Astrocyte of the cerebellum (primary cell): ENCODE data around the gene OSBPL5.
A peak's percentile ranks its signal among the peaks of the same experiment; 100 is the strongest.

Experiments
- DNase-seq: peaks from one replicate; pipeline ENCODE4 v3.0.0-alpha.2; 2011; ENCODE audit warnings: low read depth
- H3K4me3 ChIP-seq: 2 replicates; pipeline ENCODE4 v1.5.1; 2011; ENCODE audit warnings: mild to moderate bottlenecking, low read depth, low read length, moderate library complexity
- in situ Hi-C: cut with HindIII; loops from 2 replicates; pipeline ENCODE4 v1.10.0; 2017; ENCODE audit warnings: low sequenced_read_pairs
- TF ChIP-seq, protein P1 (sequence below): IDR thresholded peaks from 2 replicates; pipeline ENCODE4 v1.5.1; 2012; ENCODE audit warnings: low read length, low read depth, moderate library complexity, mild to moderate bottlenecking; ENCODE audit errors: missing control alignments

Gene OSBPL5

DNA sequence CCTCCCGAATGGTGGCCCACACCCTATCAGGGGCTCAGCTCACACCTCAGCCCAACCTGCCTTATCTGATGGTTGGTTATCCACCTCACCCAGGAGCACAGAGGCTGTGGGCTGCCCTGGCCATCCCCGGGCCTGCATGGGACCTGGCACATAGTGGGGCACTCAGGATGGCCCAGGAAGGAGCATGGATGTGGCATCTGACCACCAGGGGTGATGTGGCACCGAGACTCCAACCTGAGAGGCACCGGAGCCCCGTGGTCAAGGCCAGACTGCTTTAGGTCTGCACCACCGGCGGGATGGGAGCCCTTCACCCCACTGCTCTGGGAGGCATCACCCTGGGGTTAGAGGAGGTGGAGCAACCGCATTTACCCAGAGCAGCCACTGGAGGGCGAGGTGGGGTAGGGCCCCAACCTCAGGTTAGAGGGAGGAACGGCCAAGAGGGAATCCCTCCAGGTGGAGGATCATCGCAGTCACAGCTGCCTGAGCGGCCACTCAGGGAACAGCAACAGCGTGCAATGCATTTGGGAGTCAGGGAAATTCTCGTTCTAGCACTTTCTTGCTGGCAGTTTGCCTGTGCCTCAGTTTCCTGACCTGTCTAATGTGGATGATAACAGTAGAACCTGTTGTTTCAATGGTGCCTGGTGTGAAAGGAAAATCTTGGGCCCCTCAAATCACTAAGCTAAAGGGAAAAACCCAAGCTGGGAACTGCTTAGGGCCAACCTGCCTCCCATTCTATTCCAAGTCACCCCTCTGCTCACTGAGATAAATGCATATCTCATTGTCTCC, 55.0 kb downstream of the OSBPL5 start:
- in situ Hi-C loops = loop anchor here (5.0 kb wide), 1 partner anchor 73 kb away; no protein-coding TSS in a partner anchor
- H3K4me3 ChIP-seq = no peak overlapping the region
- TF ChIP-seq, protein P1, sequence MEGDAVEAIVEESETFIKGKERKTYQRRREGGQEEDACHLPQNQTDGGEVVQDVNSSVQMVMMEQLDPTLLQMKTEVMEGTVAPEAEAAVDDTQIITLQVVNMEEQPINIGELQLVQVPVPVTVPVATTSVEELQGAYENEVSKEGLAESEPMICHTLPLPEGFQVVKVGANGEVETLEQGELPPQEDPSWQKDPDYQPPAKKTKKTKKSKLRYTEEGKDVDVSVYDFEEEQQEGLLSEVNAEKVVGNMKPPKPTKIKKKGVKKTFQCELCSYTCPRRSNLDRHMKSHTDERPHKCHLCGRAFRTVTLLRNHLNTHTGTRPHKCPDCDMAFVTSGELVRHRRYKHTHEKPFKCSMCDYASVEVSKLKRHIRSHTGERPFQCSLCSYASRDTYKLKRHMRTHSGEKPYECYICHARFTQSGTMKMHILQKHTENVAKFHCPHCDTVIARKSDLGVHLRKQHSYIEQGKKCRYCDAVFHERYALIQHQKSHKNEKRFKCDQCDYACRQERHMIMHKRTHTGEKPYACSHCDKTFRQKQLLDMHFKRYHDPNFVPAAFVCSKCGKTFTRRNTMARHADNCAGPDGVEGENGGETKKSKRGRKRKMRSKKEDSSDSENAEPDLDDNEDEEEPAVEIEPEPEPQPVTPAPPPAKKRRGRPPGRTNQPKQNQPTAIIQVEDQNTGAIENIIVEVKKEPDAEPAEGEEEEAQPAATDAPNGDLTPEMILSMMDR = peak; percentile 55
- no peak for DNase-seq

DNA sequence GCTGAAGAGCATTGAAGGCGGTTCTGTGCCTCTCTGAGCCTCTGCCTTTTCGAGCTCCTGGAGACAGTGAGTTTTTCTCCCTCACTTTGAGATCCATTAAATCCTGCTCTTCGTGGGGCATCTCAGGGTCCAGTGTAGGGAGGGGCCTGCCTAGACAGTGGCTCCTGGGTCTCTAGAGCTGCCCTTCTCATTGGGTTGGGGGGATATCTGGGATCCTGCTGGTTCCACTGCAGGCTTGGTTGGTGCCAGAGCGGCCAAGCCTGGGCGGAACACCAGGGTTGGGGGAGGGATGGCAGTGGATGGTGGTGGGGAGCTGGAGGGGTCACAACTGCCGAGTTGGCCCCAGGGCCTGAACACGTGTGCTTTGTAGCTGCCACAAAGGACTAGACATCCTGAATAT, 55.7 kb downstream of the OSBPL5 start:
- TF ChIP-seq, protein P1 = no peak
- no peak overlapping the region for H3K4me3 ChIP-seq
- DNase-seq = no peak
- in situ Hi-C loops = loop anchor here (5.0 kb wide), 1 partner anchor 72 kb away; no protein-coding TSS in a partner anchor

DNA sequence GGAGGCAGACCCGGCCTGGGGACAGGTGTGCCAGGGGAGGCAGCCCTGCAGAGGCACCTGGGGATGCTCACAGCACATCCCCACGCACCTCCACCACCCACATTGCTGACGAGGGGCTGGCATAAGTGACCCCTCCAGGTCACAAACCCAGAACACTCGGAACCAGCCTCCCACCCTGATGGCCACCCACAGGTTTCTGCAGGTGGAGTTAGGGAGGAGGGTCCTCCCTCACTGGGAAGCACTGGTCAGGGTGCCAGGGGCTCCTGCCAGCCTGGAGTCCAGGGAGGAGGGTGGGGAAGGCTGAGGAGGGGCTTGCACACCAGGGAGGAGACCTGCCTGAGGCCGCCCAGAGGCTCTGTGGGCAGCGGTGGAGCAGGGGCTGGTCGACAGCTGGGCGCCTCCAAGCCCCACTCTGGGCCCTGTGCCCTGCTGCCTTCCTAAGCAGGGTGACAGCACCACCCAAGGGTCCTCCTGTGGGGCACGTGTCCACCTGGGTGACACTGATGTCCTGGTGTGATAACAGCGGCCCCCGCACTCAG, 56.9 kb downstream of the OSBPL5 start:
- in situ Hi-C loops = loop anchor here (5.0 kb wide), 1 partner anchor 71 kb away; no protein-coding TSS in a partner anchor
- DNase-seq = no peak
- no peak overlapping the region for H3K4me3 ChIP-seq
- TF ChIP-seq, protein P1 = no peak

DNA sequence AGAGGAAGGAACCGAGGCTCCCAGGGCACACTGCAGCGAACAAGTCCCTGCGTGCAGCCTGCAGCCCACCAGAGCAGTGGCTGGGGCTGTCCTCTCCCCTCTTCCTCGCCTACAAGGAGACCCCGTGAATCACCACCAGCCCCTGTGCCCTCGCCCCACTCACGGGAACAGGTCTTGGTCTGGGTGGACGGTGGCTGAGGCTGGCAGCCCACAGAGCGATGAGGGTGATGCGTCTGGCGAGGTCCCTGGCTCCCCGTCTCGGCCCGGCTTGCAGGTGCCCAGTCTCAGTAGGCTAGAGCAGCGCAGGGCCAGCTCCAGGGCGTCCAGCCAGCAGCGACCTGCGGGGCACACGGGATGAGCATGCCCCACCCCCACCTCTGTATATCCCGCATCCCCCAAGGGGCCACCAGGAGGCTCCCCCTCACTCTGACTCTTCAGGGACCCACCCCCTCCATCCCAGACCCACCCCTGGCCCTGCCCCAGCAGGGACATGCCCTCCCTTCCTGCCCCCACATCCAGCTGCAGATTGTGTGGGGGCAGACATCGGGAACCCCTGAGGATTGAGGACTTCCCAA, 57.4 kb downstream of the OSBPL5 start:
- no peak for DNase-seq
- in situ Hi-C loops = loop anchor here (5.0 kb wide), 1 partner anchor 70 kb away; no protein-coding TSS in a partner anchor
- no peak overlapping the region for H3K4me3 ChIP-seq
- TF ChIP-seq, protein P1 = no peak

DNA sequence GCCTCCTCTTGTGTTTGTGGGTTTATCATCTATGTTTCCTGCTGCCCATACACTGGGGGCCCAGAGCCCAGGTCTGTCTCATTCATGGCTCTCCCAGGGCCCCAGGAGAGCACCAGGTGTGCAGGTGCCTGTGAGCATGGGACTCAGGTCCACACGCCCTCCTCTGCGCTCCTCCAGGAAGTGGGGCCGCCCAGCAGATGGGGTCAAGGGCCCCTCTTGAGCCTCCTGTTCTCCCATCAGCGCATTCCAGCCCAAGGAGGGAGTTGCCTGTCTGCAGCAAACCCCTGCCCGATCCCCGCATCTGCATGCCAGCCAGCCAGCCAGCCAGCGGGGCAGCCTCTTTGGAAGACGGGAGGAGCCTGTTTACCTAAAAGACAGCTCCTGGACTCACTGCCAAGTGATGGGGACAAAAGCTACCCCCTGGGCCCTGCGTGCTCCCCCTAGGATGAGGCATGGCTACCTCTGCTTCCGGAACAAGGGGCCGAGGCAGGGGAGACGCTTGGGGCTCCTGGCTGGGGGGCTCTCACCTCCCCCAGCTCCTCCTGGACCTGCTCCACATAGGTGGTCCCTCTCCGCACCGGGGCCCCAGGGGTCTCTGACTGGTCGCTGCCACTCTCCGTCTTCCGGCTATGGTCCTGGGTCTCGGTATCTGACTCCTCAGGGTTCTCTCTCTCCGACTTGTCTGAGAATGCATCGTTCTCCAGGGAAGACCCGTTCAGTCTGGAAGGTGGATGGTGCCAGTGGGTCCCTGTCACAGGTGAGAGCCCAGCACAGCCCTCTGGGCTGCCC, 58.2 kb downstream of the OSBPL5 start:
- TF ChIP-seq, protein P1 = no peak
- no peak overlapping the region for H3K4me3 ChIP-seq
- DNase-seq = no peak
- in situ Hi-C loops = loop anchor here (5.0 kb wide), 1 partner anchor 70 kb away; no protein-coding TSS in a partner anchor
